GM21825 (cell line): ENCODE data around the gene SLC16A4.

Source experiments
- ATAC-seq: cut with Tn5 transposase; IDR thresholded peaks from one replicate; pipeline ENCODE4 v1.9.1; 2021; ENCODE audit warnings: mild to moderate bottlenecking, moderate library complexity; ENCODE audit not compliant: unreplicated experiment

The SLC16A4 gene

GRCh38 chr1:110335265-110335664 is 55.6 kb downstream of the SLC16A4 start:
- ATAC-seq, result no peak

- no peak for ATAC-seq
These were observed 62.1 kb downstream of the SLC16A4 start for GRCh38 chr1:110328700-110329099.

GRCh38 chr1:110328274-110328673 is 62.6 kb downstream of the SLC16A4 start:
- ATAC-seq, result no peak

- no peak for ATAC-seq
These were observed 64.0 kb downstream of the SLC16A4 start for GRCh38 chr1:110326826-110327225.

GRCh38 chr1:110324667-110325066 is 66.2 kb downstream of the SLC16A4 start:
- no peak for ATAC-seq

- ATAC-seq, result no peak
These were observed 69.0 kb downstream of the SLC16A4 start for GRCh38 chr1:110321846-110322245.

- no peak for ATAC-seq
These were observed 69.8 kb downstream of the SLC16A4 start for GRCh38 chr1:110321045-110321444.

GRCh38 chr1:110320168-110320518 is 70.7 kb downstream of the SLC16A4 start:
- ATAC-seq, result no peak

GRCh38 chr1:110319332-110320167 is 71.3 kb downstream of the SLC16A4 start:
- no peak for ATAC-seq

- no peak for ATAC-seq
These were observed 72.8 kb downstream of the SLC16A4 start for GRCh38 chr1:110318046-110318445.

GRCh38 chr1:110316735-110317134 is 74.1 kb downstream of the SLC16A4 start:
- no peak for ATAC-seq
